Measurements from ENCODE around the gene SEPTIN10. TPM values are rescaled to one million over a fixed set of nuclear protein-coding genes. Genes with fewer than 3 reads are reported as not detected.

Gene SEPTIN10
- total and polyA plus RNA-seq, 3 donors from 2014 or later = 118 to 151 (median 130) TPM

- Histone ChIP-seq H3K27ac (no peak overlapping the region), H3K27me3 (no peaks in the 10 kb centered on the region), H3K9me3 (no peaks in the 10 kb centered on the region), H3K36me3 (ENCODE audit: low read depth, missing control alignments) (no peaks in the 10 kb centered on the region), H3K4me1 (no peaks in the 10 kb centered on the region), H3K4me3 (no peak overlapping the region)
- no peak for DNase-seq
- 100% methylated on average over 1 to 5 of the region's 5 CpGs for WGBS, 2 donors
- intact Hi-C loops (cut with DNase I; ENCODE audit: low total_unique reads) = loop anchor here (5.0 kb wide), 1 partner anchor 383 kb away; no protein-coding TSS in a partner anchor
- TF ChIP-seq POLR2A (IDR thresholded peaks at IDR 0.05) (no peak), CTCF (IDR thresholded peaks at IDR 0.05) (no peak)
Observed at GRCh38 chr2:109514857-109515256, 98.9 kb downstream of the SEPTIN10 start.

GRCh38 chr2:109513749-109514588 lies 99.8 kb downstream of the SEPTIN10 start:
- no peak overlapping the region for H3K4me3 ChIP-seq
- peak overlapping the region in 1 of 2 donors; percentile 15 for H3K27ac ChIP-seq
- H3K27me3 ChIP-seq = no peaks in the 10 kb centered on the region
- H3K4me1 ChIP-seq = no peaks in the 10 kb centered on the region
- 39 to 58% methylated on average over 16 to 20 of the region's 20 CpGs for WGBS, 2 donors
- peak; percentile 44 for DNase-seq
- H3K9me3 ChIP-seq = no peaks in the 10 kb centered on the region
- no peak for TF ChIP-seq CTCF (IDR thresholded peaks at IDR 0.05)
- no peak for TF ChIP-seq POLR2A (IDR thresholded peaks at IDR 0.05)
- H3K36me3 ChIP-seq (ENCODE audit: low read depth, missing control alignments) = no peaks in the 10 kb centered on the region
- intact Hi-C loops (cut with DNase I; ENCODE audit: low total_unique reads) = loop anchor here (5.0 kb wide), 1 partner anchor 382 kb away; no protein-coding TSS in a partner anchor

GRCh38 chr2:109513230-109513629 lies 100.5 kb downstream of the SEPTIN10 start:
- TF ChIP-seq POLR2A (IDR thresholded peaks at IDR 0.05) = no peak
- TF ChIP-seq CTCF (IDR thresholded peaks at IDR 0.05) = no peak
- H3K9me3 ChIP-seq = no peaks in the 10 kb centered on the region
- H3K36me3 ChIP-seq (ENCODE audit: low read depth, missing control alignments) = no peaks in the 10 kb centered on the region
- intact Hi-C loops (cut with DNase I; ENCODE audit: low total_unique reads) = loop anchor here (5.0 kb wide), 1 partner anchor 381 kb away; no protein-coding TSS in a partner anchor
- 95 to 99% methylated on average over 5 of the region's 5 CpGs for WGBS, 2 donors
- DNase-seq = no peak
- H3K27me3 ChIP-seq = no peaks in the 10 kb centered on the region
- H3K4me1 ChIP-seq = no peaks in the 10 kb centered on the region
- no peak overlapping the region for H3K4me3 ChIP-seq
- H3K27ac ChIP-seq = no peak overlapping the region

GRCh38 chr2:109512076-109512475 lies 101.7 kb downstream of the SEPTIN10 start:
- Histone ChIP-seq H3K27ac (no peak overlapping the region), H3K27me3 (no peaks in the 10 kb centered on the region), H3K4me3 (no peak overlapping the region), H3K36me3 (ENCODE audit: low read depth, missing control alignments) (no peaks in the 10 kb centered on the region), H3K9me3 (no peaks in the 10 kb centered on the region), H3K4me1 (no peaks in the 10 kb centered on the region)
- DNase-seq = no peak
- intact Hi-C loops (cut with DNase I; ENCODE audit: low total_unique reads) = loop anchor here (5.0 kb wide), 1 partner anchor 380 kb away; no protein-coding TSS in a partner anchor
- no peak for TF ChIP-seq CTCF (IDR thresholded peaks at IDR 0.05)
- TF ChIP-seq POLR2A (IDR thresholded peaks at IDR 0.05) = no peak
- WGBS, 2 donors = 73 to 96% methylated on average over 5 of the region's 5 CpGs
